ENCODE measurements around the gene AHCTF1. TPM values are rescaled to one million over a fixed set of nuclear protein-coding genes. Genes with fewer than 3 reads are reported as not detected.

Gene AHCTF1
- total RNA-seq, 1 experiment from 2014 or later: 44.3 TPM

DNA sequence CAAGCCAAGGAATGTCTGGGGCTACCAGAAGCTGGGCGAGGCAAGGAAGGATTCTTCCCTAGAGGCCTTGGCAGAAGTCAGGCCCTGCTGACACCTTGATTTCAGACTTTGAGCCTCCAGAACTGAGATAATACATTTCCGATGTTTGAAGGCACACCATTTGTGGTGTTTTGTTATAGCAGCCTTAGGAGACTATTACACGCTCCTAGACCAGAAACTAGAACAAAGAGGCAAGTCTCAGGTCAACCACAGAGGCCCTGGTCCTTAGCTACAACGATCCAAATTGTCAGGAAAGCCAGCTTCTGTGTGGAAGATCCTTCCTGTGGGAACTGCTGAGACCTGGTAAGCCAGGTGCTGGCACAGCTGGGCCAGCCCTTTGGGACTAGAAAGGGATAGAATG lies 19.7 kb upstream of the AHCTF1 start:
- H3K23ac ChIP-seq (ENCODE audit: insufficient read length, low read depth, low read length): no peak overlapping the region
- H3K9me3 Mint-ChIP-seq: no peaks in the 10 kb centered on the region
- DNase-seq: no peak
- no peak overlapping the region for H3K18ac ChIP-seq (ENCODE audit: insufficient read length, low read depth, low read length)
- no peak overlapping the region for H4K91ac ChIP-seq (ENCODE audit: insufficient read length, low read depth, low read length)
- no peaks in the 10 kb centered on the region for H3K27me3 Mint-ChIP-seq (ENCODE audit: low read depth)
- H3K36me3 Mint-ChIP-seq (ENCODE audit: insufficient read depth in 1 of 3, low read depth in 3 of 3): peaks cover 15 to 19% (median 16%) of the 10 kb centered on the region in 3 experiments
- peaks cover 8 to 16% of the 10 kb centered on the region in 2 experiments for H3K4me1 Mint-ChIP-seq
- TF ChIP-seq, protein P1, sequence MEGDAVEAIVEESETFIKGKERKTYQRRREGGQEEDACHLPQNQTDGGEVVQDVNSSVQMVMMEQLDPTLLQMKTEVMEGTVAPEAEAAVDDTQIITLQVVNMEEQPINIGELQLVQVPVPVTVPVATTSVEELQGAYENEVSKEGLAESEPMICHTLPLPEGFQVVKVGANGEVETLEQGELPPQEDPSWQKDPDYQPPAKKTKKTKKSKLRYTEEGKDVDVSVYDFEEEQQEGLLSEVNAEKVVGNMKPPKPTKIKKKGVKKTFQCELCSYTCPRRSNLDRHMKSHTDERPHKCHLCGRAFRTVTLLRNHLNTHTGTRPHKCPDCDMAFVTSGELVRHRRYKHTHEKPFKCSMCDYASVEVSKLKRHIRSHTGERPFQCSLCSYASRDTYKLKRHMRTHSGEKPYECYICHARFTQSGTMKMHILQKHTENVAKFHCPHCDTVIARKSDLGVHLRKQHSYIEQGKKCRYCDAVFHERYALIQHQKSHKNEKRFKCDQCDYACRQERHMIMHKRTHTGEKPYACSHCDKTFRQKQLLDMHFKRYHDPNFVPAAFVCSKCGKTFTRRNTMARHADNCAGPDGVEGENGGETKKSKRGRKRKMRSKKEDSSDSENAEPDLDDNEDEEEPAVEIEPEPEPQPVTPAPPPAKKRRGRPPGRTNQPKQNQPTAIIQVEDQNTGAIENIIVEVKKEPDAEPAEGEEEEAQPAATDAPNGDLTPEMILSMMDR (conservative IDR thresholded peaks at IDR 0.05): no peak
- no peaks in the 10 kb centered on the region for H3K79me1 ChIP-seq (ENCODE audit: insufficient read depth, low read depth, low read length, poor library complexity, severe bottlenecking)
- H2BK120ac ChIP-seq (ENCODE audit: low read depth, low read length, poor library complexity, severe bottlenecking): no peak overlapping the region
- no peaks in the 10 kb centered on the region for H3K79me2 ChIP-seq (ENCODE audit: insufficient read depth, low read length)
- H2BK12ac ChIP-seq (ENCODE audit: insufficient read length, low read depth, low read length): no peak overlapping the region
- H4K20me1 ChIP-seq (ENCODE audit: control insufficient read depth, insufficient read depth, insufficient read length): no peaks in the 10 kb centered on the region
- no peak overlapping the region for H3K14ac ChIP-seq (ENCODE audit: insufficient read depth, low read length)
- no peak overlapping the region for H2AK5ac ChIP-seq (ENCODE audit: insufficient read length, low read length)
- H3K9ac ChIP-seq (ENCODE audit: extremely low read depth, insufficient read length, low read length): no peak overlapping the region
- H3K27me3 ChIP-seq (ENCODE audit: insufficient read depth, low read length): no peaks in the 10 kb centered on the region
- no peak overlapping the region for H2BK20ac ChIP-seq (ENCODE audit: low read depth, low read length, poor library complexity, severe bottlenecking)
- no peak overlapping the region for H3K4me2 ChIP-seq (ENCODE audit: insufficient read depth, insufficient read length, low read length)
- no peak overlapping the region for H3K4ac ChIP-seq (ENCODE audit: low read depth, low read length)
- no peaks in the 10 kb centered on the region for H3K9me3 ChIP-seq (ENCODE audit: control insufficient read depth, low read depth, low read length)
- no CpG with 5 or more reads among the region's 4 CpGs for WGBS (ENCODE audit: extremely low coverage, insufficient read length, low lambda C conversion rate)
- H3K4me1 ChIP-seq (ENCODE audit: insufficient read depth, low read length): no peaks in the 10 kb centered on the region
- H3K56ac ChIP-seq (ENCODE audit: insufficient read length, low read depth, low read length): no peak overlapping the region
- no peak overlapping the region for H2AFZ ChIP-seq (ENCODE audit: low read length)
- H3K4me3 Mint-ChIP-seq: no peak overlapping the region
- H2BK5ac ChIP-seq (ENCODE audit: insufficient read length, low read length): no peak overlapping the region
- H2BK15ac ChIP-seq (ENCODE audit: low read depth, low read length): no peak overlapping the region
- no peak overlapping the region for H3K27ac ChIP-seq (ENCODE audit: insufficient read length, low read depth, low read length)
- H4K5ac ChIP-seq (ENCODE audit: insufficient read length, low read depth, low read length): no peak overlapping the region
- H3K23me2 ChIP-seq (ENCODE audit: insufficient read length, low read depth, low read length, poor library complexity, severe bottlenecking): no peaks in the 10 kb centered on the region
- no peak overlapping the region for H3T11ph ChIP-seq (ENCODE audit: low read length)
- H4K8ac ChIP-seq (replicated peaks; ENCODE audit: insufficient read length, low read depth, low read length): no peak overlapping the region
- H3K27ac Mint-ChIP-seq: peak overlapping the region in 1 of 3 experiments; percentile 53; a peak in 1 of 7 replicates

All from H9 (cell line).